SU-DHL-6 (cell line): Measurements from ENCODE around the gene ANAPC2.

ENCODE experiments used
- H2AFZ ChIP-seq: fragments of 200-600 bp; sonication (generic); 2 replicates; pipeline ENCODE4 v1.6.1; 2014; ENCODE audit warnings: low read depth, mild to moderate bottlenecking, moderate library complexity, mixed read lengths, antibody characterized with exemption, low read length; ENCODE audit not compliant: severe bottlenecking
- H3F3A ChIP-seq: fragments of 200-600 bp; shearing (Covaris generic); 2 replicates; pipeline ENCODE4 v1.6.0; 2016; ENCODE audit warnings: antibody characterized with exemption, mild to moderate bottlenecking; ENCODE audit not compliant: insufficient read depth
- H3K27ac ChIP-seq: fragments of 200-600 bp; sonication (generic); 2 replicates; pipeline ENCODE4 v1.5.1; 2016; ENCODE audit warnings: low read depth, mild to moderate bottlenecking, low read length, moderate library complexity, mixed read lengths
- H3K27me3 ChIP-seq: fragments of 200-600 bp; sonication (generic), shearing (Covaris generic); 2 replicates; pipeline ENCODE4 v1.6.0; 2014; ENCODE audit warnings: mild to moderate bottlenecking, low read length
- H3K36me3 ChIP-seq: fragments of 200-600 bp; sonication (generic); 2 replicates; pipeline ENCODE4 v1.6.1; 2014; ENCODE audit warnings: mild to moderate bottlenecking, low read length, mixed read lengths
- H3K4me2 ChIP-seq: fragments of 300-600, 200-600 bp; shearing (Covaris generic), sonication (generic); 2 replicates; pipeline ENCODE4 v1.6.0; 2014; ENCODE audit warnings: low read length, low read depth, mild to moderate bottlenecking; ENCODE audit not compliant: poor library complexity, severe bottlenecking
- H3K4me3 ChIP-seq: fragments of 200-600 bp; sonication (generic); 2 replicates; pipeline ENCODE4 v1.5.1; 2014; ENCODE audit warnings: antibody characterized with exemption, low read length, mild to moderate bottlenecking, mixed read lengths; ENCODE audit not compliant: insufficient read depth, poor library complexity, severe bottlenecking
- H3K79me2 ChIP-seq: fragments of 200-600 bp; sonication (generic); 2 replicates; pipeline ENCODE4 v1.6.1; 2014; ENCODE audit warnings: mild to moderate bottlenecking, low read length, moderate library complexity; ENCODE audit not compliant: insufficient read depth
- H3K9ac ChIP-seq: fragments of 200-600 bp; sonication (generic); 2 replicates; pipeline ENCODE4 v1.7.0; 2014; ENCODE audit warnings: mild to moderate bottlenecking, low read length
- H3K9me2 ChIP-seq: fragments of 200-600 bp; sonication (generic); replicated peaks from 2 replicates; pipeline ENCODE4 v1.6.1; 2014; ENCODE audit warnings: low read length; ENCODE audit not compliant: insufficient read depth
- H3K9me3 ChIP-seq: fragments of 200-600 bp; sonication (generic); 2 replicates; pipeline ENCODE4 v1.6.1; 2014; ENCODE audit warnings: low read length, mixed read lengths; ENCODE audit not compliant: insufficient read depth
- H4K20me1 ChIP-seq: fragments of 200-600 bp; sonication (generic); 2 replicates; pipeline ENCODE4 v1.6.1; 2014; ENCODE audit warnings: low read depth, mild to moderate bottlenecking, antibody characterized with exemption, low read length, moderate library complexity, mixed read lengths
- EZH2phosphoT487 ChIP-seq: fragments of 200-600 bp; sonication (generic), shearing (Covaris generic); conservative IDR thresholded peaks from 2 replicates; pipeline ENCODE4 v1.6.1; 2018; ENCODE audit warnings: mild to moderate bottlenecking, antibody characterized with exemption, low read length, moderate library complexity, mixed read lengths
- TF ChIP-seq, protein P1 (sequence below): fragments of 200-600 bp; sonication (generic); IDR thresholded peaks from one replicate; pipeline ENCODE4 v1.5.1; 2017; ENCODE audit warnings: antibody characterized with exemption, mild to moderate bottlenecking, low read length, moderate library complexity; ENCODE audit not compliant: insufficient read depth, poor library complexity, severe bottlenecking

The ANAPC2 gene

GRCh38 chr9:137190315-137190856 lies 2.0 kb upstream of the ANAPC2 start:
- no peak for TF ChIP-seq EZH2phosphoT487
- TF ChIP-seq, protein P1, sequence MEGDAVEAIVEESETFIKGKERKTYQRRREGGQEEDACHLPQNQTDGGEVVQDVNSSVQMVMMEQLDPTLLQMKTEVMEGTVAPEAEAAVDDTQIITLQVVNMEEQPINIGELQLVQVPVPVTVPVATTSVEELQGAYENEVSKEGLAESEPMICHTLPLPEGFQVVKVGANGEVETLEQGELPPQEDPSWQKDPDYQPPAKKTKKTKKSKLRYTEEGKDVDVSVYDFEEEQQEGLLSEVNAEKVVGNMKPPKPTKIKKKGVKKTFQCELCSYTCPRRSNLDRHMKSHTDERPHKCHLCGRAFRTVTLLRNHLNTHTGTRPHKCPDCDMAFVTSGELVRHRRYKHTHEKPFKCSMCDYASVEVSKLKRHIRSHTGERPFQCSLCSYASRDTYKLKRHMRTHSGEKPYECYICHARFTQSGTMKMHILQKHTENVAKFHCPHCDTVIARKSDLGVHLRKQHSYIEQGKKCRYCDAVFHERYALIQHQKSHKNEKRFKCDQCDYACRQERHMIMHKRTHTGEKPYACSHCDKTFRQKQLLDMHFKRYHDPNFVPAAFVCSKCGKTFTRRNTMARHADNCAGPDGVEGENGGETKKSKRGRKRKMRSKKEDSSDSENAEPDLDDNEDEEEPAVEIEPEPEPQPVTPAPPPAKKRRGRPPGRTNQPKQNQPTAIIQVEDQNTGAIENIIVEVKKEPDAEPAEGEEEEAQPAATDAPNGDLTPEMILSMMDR: no peak
- no peaks in the 10 kb centered on the region for H3K9me2 ChIP-seq
- H3K9ac ChIP-seq: peak overlapping the region; percentile 97; the same call in 1 of the 2 replicates
- no peak overlapping the region for H3K27ac ChIP-seq
- no peaks in the 10 kb centered on the region for H4K20me1 ChIP-seq
- peaks cover 20% of the 10 kb centered on the region for H3K79me2 ChIP-seq
- peak overlapping the region; percentile 60 for H3K4me2 ChIP-seq
- H3K4me3 ChIP-seq: no peak overlapping the region
- H3K9me3 ChIP-seq: no peaks in the 10 kb centered on the region
- no peaks in the 10 kb centered on the region for H3K27me3 ChIP-seq
- H3K36me3 ChIP-seq: no peaks in the 10 kb centered on the region
- H2AFZ ChIP-seq: no peak overlapping the region
- H3F3A ChIP-seq: no peaks in the 10 kb centered on the region

- peak overlapping the region; percentile 60 for H3K4me2 ChIP-seq
- peaks cover 20% of the 10 kb centered on the region for H3K79me2 ChIP-seq
- no peaks in the 10 kb centered on the region for H3K36me3 ChIP-seq
- H3K27me3 ChIP-seq: no peaks in the 10 kb centered on the region
- H3K4me3 ChIP-seq: peak overlapping the region; percentile 96
- no peaks in the 10 kb centered on the region for H3F3A ChIP-seq
- H2AFZ ChIP-seq: no peak overlapping the region
- H3K9ac ChIP-seq: peak overlapping the region; percentile 97
- no peak for TF ChIP-seq EZH2phosphoT487
- TF ChIP-seq, protein P1: peak; percentile 16
- no peaks in the 10 kb centered on the region for H3K9me3 ChIP-seq
- H3K9me2 ChIP-seq: no peaks in the 10 kb centered on the region
- H4K20me1 ChIP-seq: no peaks in the 10 kb centered on the region
- peak overlapping the region; percentile 85 for H3K27ac ChIP-seq
These were observed 1.2 kb upstream of the ANAPC2 start for GRCh38 chr9:137189297-137190295.

- no peaks in the 10 kb centered on the region for H3K9me2 ChIP-seq
- H3K9me3 ChIP-seq: no peaks in the 10 kb centered on the region
- H3F3A ChIP-seq: no peaks in the 10 kb centered on the region
- H3K79me2 ChIP-seq: peaks cover 20% of the 10 kb centered on the region
- TF ChIP-seq EZH2phosphoT487: no peak
- TF ChIP-seq, protein P1: no peak
- peak overlapping the region; percentile 79 for H3K4me2 ChIP-seq
- peak overlapping the region; percentile 96 for H3K4me3 ChIP-seq
- H3K27me3 ChIP-seq: no peaks in the 10 kb centered on the region
- H3K27ac ChIP-seq: peak overlapping the region; percentile 85; the same call in 1 of the 2 replicates
- H2AFZ ChIP-seq: peak overlapping the region; percentile 90
- H3K9ac ChIP-seq: peak overlapping the region; percentile 97
- no peaks in the 10 kb centered on the region for H3K36me3 ChIP-seq
- H4K20me1 ChIP-seq: no peaks in the 10 kb centered on the region
These were observed 272 bp downstream of the ANAPC2 start for GRCh38 chr9:137188086-137188489.
